H1 (cell line): ENCODE results near the gene PSMA5. TPM values are rescaled to one million over a fixed set of nuclear protein-coding genes. Genes with fewer than 3 reads are reported as not detected.

Source experiments
- CTCF ChIA-PET: fragments of 300-600 bp; sonication (Branson Sonifier 250); formaldehyde crosslinking; loops from one replicate; lab custom pipeline; 2021; ENCODE audit not compliant: partially characterized antibody; lab: Charles Lee
- POLR2A ChIA-PET: fragments of 300-600 bp; sonication (Branson Sonifier 250); formaldehyde crosslinking; loops from one replicate; lab custom pipeline; 2021; ENCODE audit warnings: inconsistent platforms; ENCODE audit not compliant: partially characterized antibody; lab: Charles Lee
- DNase-seq, 2 experiments: peaks; one replicate each; pipeline versions ENCODE4 v3.0.0 to v3.0.0-alpha.2; 2010 to 2022; ENCODE audit warnings: low spot score in 2 of 2, low read depth in 1 of 2, mixed read lengths in 1 of 2
- FAIRE-seq: peaks from 2 replicates; lab custom pipeline; 2011; peaks lifted over from hg19 to GRCh38; lab: Jason Lieb, UNC
- H2AFZ ChIP-seq: 2 replicates; pipeline ENCODE4 v1.8.1; 2012; ENCODE audit warnings: low read length, inconsistent platforms
- H2AK5ac ChIP-seq: 2 replicates; pipeline ENCODE4 v1.6.1; 2013; ENCODE audit warnings: low read depth, low read length
- H2BK120ac ChIP-seq: replicated peaks from 2 replicates; pipeline ENCODE3; 2013; ENCODE audit warnings: low read depth, low read length, inconsistent platforms
- H2BK12ac ChIP-seq: 2 replicates; pipeline ENCODE4 v1.6.1; 2013; ENCODE audit warnings: low read depth, low read length
- H2BK15ac ChIP-seq: 2 replicates; pipeline ENCODE4 v1.6.1; 2013; ENCODE audit warnings: low read length
- H2BK20ac ChIP-seq: 2 replicates; pipeline ENCODE4 v1.6.1; 2013; ENCODE audit warnings: low read length
- H2BK5ac ChIP-seq: 2 replicates; pipeline ENCODE4 v1.6.1; 2013; ENCODE audit warnings: low read depth, low read length
- H3K14ac ChIP-seq: 2 replicates; pipeline ENCODE4 v1.6.1; 2013; ENCODE audit warnings: inconsistent platforms; ENCODE audit not compliant: insufficient read length
- H3K18ac ChIP-seq: 2 replicates; pipeline ENCODE4 v1.6.1; 2013; ENCODE audit warnings: low read length; ENCODE audit errors: extremely low read depth
- H3K23ac ChIP-seq: 2 replicates; pipeline ENCODE4 v1.6.1; 2013; ENCODE audit warnings: inconsistent platforms; ENCODE audit not compliant: insufficient read length
- H3K23me2 ChIP-seq: 2 replicates; pipeline ENCODE4 v1.6.1; 2013; ENCODE audit warnings: low read depth, low read length
- H3K27ac ChIP-seq: 2 replicates; pipeline ENCODE4 v1.6.1; 2011; ENCODE audit warnings: low read depth, low read length, inconsistent platforms
- H3K27me3 ChIP-seq, 4 experiments: replicated peaks in 1 of 4; 1 replicate in 1 of 4; 2 replicates in 3 of 4; pipeline versions ENCODE4 v1.6.1 to v1.8.1; 2011 to 2013; ENCODE audit warnings: low read length in 3 of 4, mild to moderate bottlenecking in 3 of 4, inconsistent platforms in 2 of 4, mixed read lengths in 2 of 4, moderate library complexity in 1 of 4; ENCODE audit not compliant: control insufficient read depth in 3 of 4, insufficient read depth in 3 of 4; ENCODE audit errors: extremely low read depth in 1 of 4
- H3K36me3 ChIP-seq, 4 experiments: 2 replicates each; pipeline versions ENCODE4 v1.6.1 to v1.8.1; 2011 to 2013; ENCODE audit warnings: mild to moderate bottlenecking in 4 of 4, low read length in 3 of 4, moderate library complexity in 2 of 4, control low read depth in 1 of 4, inconsistent platforms in 1 of 4; ENCODE audit not compliant: insufficient read depth in 4 of 4, control insufficient read depth in 2 of 4
- H3K4ac ChIP-seq: replicated peaks from 2 replicates; pipeline ENCODE3; 2013; ENCODE audit warnings: low read length, low read depth, mixed read lengths, inconsistent platforms; ENCODE audit not compliant: insufficient read length
- H3K4me1 ChIP-seq, 4 experiments: replicated peaks in 1 of 4; 1 replicate in 1 of 4; 2 replicates in 3 of 4; pipeline versions ENCODE4 v1.6.1 to v1.8.1; 2011 to 2013; ENCODE audit warnings: low read length in 3 of 4, inconsistent platforms in 2 of 4, mixed read lengths in 1 of 4; ENCODE audit not compliant: insufficient read depth in 4 of 4, control insufficient read depth in 3 of 4
- H3K4me2 ChIP-seq, 2 experiments: 2 replicates each; pipeline versions ENCODE4 v1.6.1 to v1.8.1; 2011 to 2013; ENCODE audit warnings: low read depth in 2 of 2, low read length in 2 of 2, control low read depth in 1 of 2, inconsistent platforms in 1 of 2, mild to moderate bottlenecking in 1 of 2; ENCODE audit not compliant: insufficient read depth in 1 of 2
- H3K4me3 ChIP-seq, 4 experiments: fragments of 200-600, 300-600 bp in 1 of 4; sonication (generic), shearing (Covaris generic), sonication (Bioruptor Twin) in 1 of 4; 2 replicates each; pipeline versions ENCODE4 v1.5.1 to v1.8.1; 2011 to 2016; ENCODE audit warnings: low read length in 4 of 4, low read depth in 3 of 4, control low read depth in 2 of 4, inconsistent platforms in 2 of 4, mild to moderate bottlenecking in 2 of 4, mixed read lengths in 1 of 4, moderate library complexity in 1 of 4; ENCODE audit not compliant: insufficient read depth in 2 of 4; ENCODE audit errors: extremely low read depth in 1 of 4
- H3K56ac ChIP-seq: replicated peaks from 2 replicates; pipeline ENCODE3; 2013; ENCODE audit warnings: low read depth, mild to moderate bottlenecking, mixed read lengths, low read length, inconsistent platforms; ENCODE audit not compliant: insufficient read length
- H3K79me1 ChIP-seq: 2 replicates; pipeline ENCODE4 v1.6.1; 2013; ENCODE audit warnings: low read depth, low read length, control low read depth
- H3K79me2 ChIP-seq, 2 experiments: 2 replicates each; pipeline versions ENCODE4 v1.6.1 to v1.8.1; 2012 to 2013; ENCODE audit warnings: low read length in 2 of 2, mild to moderate bottlenecking in 2 of 2, inconsistent platforms in 1 of 2; ENCODE audit not compliant: insufficient read depth in 2 of 2, control insufficient read depth in 1 of 2
- H3K9ac ChIP-seq, 4 experiments: replicated peaks in 1 of 4; 1 replicate in 1 of 4; 2 replicates in 3 of 4; pipeline versions ENCODE4 v1.6.1 to v1.8.1; 2011 to 2013; ENCODE audit warnings: low read depth in 3 of 4, low read length in 3 of 4, control low read depth in 2 of 4, mild to moderate bottlenecking in 2 of 4, moderate library complexity in 2 of 4, inconsistent platforms in 1 of 4; ENCODE audit errors: extremely low read depth in 1 of 4
- H3K9me3 ChIP-seq, 2 experiments: 2 replicates each; pipeline versions ENCODE4 v1.6.1 to v1.8.1; 2012 to 2013; ENCODE audit warnings: mild to moderate bottlenecking in 2 of 2, moderate library complexity in 2 of 2, control low read depth in 1 of 2, inconsistent platforms in 1 of 2, low read depth in 1 of 2, low read length in 1 of 2, mixed read lengths in 1 of 2; ENCODE audit not compliant: insufficient read depth in 2 of 2
- H4K20me1 ChIP-seq, 2 experiments: replicated peaks in 1 of 2; 2 replicates each; pipeline versions ENCODE3 to v1.8.1; 2011 to 2013; ENCODE audit warnings: inconsistent platforms in 2 of 2, low read length in 2 of 2, mild to moderate bottlenecking in 1 of 2; ENCODE audit not compliant: insufficient read depth in 2 of 2, control insufficient read depth in 1 of 2
- H4K5ac ChIP-seq: 2 replicates; pipeline ENCODE4 v1.6.1; 2013; ENCODE audit warnings: low read length, low read depth, mixed read lengths, inconsistent platforms; ENCODE audit not compliant: insufficient read length
- H4K8ac ChIP-seq: 2 replicates; pipeline ENCODE4 v1.8.0; 2013; ENCODE audit warnings: mild to moderate bottlenecking, moderate library complexity, low read length, inconsistent platforms; ENCODE audit not compliant: insufficient read depth; ENCODE audit errors: extremely low read depth
- H4K91ac ChIP-seq: replicated peaks from 2 replicates; pipeline ENCODE3; 2013; ENCODE audit warnings: low read length, mixed read lengths, inconsistent platforms; ENCODE audit not compliant: insufficient read length
- CBX5 ChIP-seq: fragments of 300-800, 300-1000 bp; sonication (generic); IDR thresholded peaks from 2 replicates; pipeline ENCODE4 v1.7.1; 2016; ENCODE audit warnings: antibody characterized with exemption, low read length, low read depth
- EGR1 ChIP-seq: IDR thresholded peaks from 2 replicates; pipeline ENCODE4 v1.6.1; 2011; ENCODE audit warnings: low read depth, low read length, borderline replicate concordance
- KDM5A ChIP-seq: fragments of 200-600 bp; IDR thresholded peaks from 2 replicates; pipeline ENCODE4 v1.7.1; 2012; ENCODE audit warnings: mild to moderate bottlenecking, low read length, inconsistent platforms, mixed read lengths
- WGBS, 2 experiments: shearing (Covaris generic) in 1 of 2; methylation state at CpG; one replicate each; pipeline versions ENCODE4 v1.1.6 to v1.1.7; 2013 to 2015; ENCODE audit warnings: low lambda C conversion rate in 2 of 2, mixed read lengths in 2 of 2, inconsistent platforms in 1 of 2, low coverage in 1 of 2, missing lambda C conversion rate in 1 of 2; ENCODE audit not compliant: insufficient replicate concordance in 2 of 2, insufficient coverage in 1 of 2, insufficient read length in 1 of 2; ENCODE audit errors: extremely low coverage in 1 of 2, missing lambda C conversion rate in 1 of 2; 5-methylcytosine and 5-hydroxymethylcytosine counted together
- polyA plus RNA-seq, 7 experiments: library from polyadenylated mRNA; depleted of rRNA in 3 of 7; stranded (reverse) in 5 of 7; unstranded in 2 of 7; fragments of >200 nt in 5 of 7; fragments of 200-250 nt in 2 of 7; gene quantifications; 1 replicate in 5 of 7; 2 replicates in 1 of 7; 4 replicates in 1 of 7; pipeline versions ENCODE4 v1.2.1 to v1.2.3, GENCODE V29; 2011 to 2013; ENCODE audit warnings: missing spikeins in 2 of 7, mixed read lengths in 2 of 7
- total RNA-seq: library from RNA; stranded (reverse); fragmentation: NEBNext Ultra II Directional; extraction: Animal tissue kit (Norgen Biotek cat#: 25700); gene quantifications from 2 replicates; pipeline ENCODE4 v1.2.1, GENCODE V29; 2021
- TF ChIP-seq, protein P1 (sequence below): IDR thresholded peaks from 2 replicates; pipeline ENCODE4 v1.6.1; 2012; ENCODE audit warnings: low read length, inconsistent platforms
- TF ChIP-seq, protein P2 (sequence below): IDR thresholded peaks from 2 replicates; pipeline ENCODE4 v1.6.1; 2011; ENCODE audit warnings: low read depth, mild to moderate bottlenecking, low read length; ENCODE audit not compliant: insufficient read depth
- TF ChIP-seq, protein P3 (sequence below), 3 experiments: IDR thresholded peaks; 1 replicate in 2 of 3; 2 replicates in 1 of 3; pipeline versions ENCODE4 v1.5.1 to v1.6.1; 2011; ENCODE audit warnings: low read length in 3 of 3, mild to moderate bottlenecking in 3 of 3, inconsistent platforms in 2 of 3, low read depth in 1 of 3, moderate library complexity in 1 of 3; ENCODE audit not compliant: insufficient read depth in 1 of 3; ENCODE audit errors: control extremely low read depth in 1 of 3

PSMA5 gene
- total and polyA plus RNA-seq, 2 of the 8 experiments (the other 6 are each of a cell fraction or from before 2014, with no cell fraction given), result 140 to 166 TPM

DNA sequence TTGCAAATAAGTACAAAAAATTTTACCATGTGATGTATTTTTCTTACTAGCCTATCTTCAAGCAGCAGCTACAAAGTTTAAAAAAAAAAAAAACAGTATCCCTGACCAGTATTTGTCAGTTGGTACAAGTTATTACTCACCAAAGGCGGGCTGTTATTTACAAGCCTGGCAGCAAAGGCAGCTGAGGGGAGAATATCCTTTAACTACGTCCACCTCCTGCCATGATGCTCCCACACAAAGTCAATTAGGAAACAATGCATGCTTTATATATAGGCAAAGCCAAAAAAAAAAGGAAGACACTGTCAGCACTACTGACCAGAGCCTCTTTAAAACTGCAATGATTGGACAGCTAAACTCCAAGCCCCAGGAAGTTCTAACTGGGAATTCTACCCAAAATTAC lies 13.7 kb downstream of the PSMA5 start:
- Histone ChIP-seq H3K23ac (no peak overlapping the region), H3K4me1 (no peaks in the 10 kb centered on the region), H3K4me3 (no peak overlapping the region), H2BK12ac (no peak overlapping the region), H3K36me3 (peaks cover 13 to 75% (median 65%) of the 10 kb centered on the region in 4 experiments), H3K79me1 (peaks cover 2% of the 10 kb centered on the region; the same call in 1 of the 2 replicates), H3K79me2 (peaks cover 0 to 21% of the 10 kb centered on the region in 2 experiments; a peak in 2 of 4 replicates), H3K18ac (no peak overlapping the region), H3K56ac (no peak overlapping the region), H2BK15ac (no peak overlapping the region), H4K5ac (no peak overlapping the region), H3K9me3 (no peaks in the 10 kb centered on the region), H3K27ac (no peak overlapping the region), H4K20me1 (peaks cover 0 to 13% of the 10 kb centered on the region in 2 experiments), H3K4ac (no peak overlapping the region), H3K23me2 (no peaks in the 10 kb centered on the region; the same call in 1 of the 2 replicates), H4K8ac (no peak overlapping the region), H3K4me2 (no peak overlapping the region), H3K9ac (no peak overlapping the region), H2AK5ac (no peak overlapping the region), H2BK20ac (no peak overlapping the region), H4K91ac (no peak overlapping the region), H2BK5ac (no peak overlapping the region), H3K14ac (no peak overlapping the region), H3K27me3 (peaks cover 0 to 1% (median 0%) of the 10 kb centered on the region in 4 experiments; a peak in 1 of 7 replicates), H2AFZ (no peak overlapping the region), H2BK120ac (no peak overlapping the region)
- DNase-seq (no peak), FAIRE-seq (no peak)
- POLR2A ChIA-PET, result interaction anchor here (0.7 to 1.0 kb wide), 3 partner anchors 13 to 19 kb away, joined by 3 to 4 read pairs (median 3); no protein-coding TSS in a partner anchor
- 95% methylated on average over 2 of the region's 2 CpGs; no CpG with 5 or more reads in 1 of the 2 experiments for WGBS, 2 experiments
- TF ChIP-seq KDM5A (no peak), CBX5 (no peak), EGR1 (no peak)
- TF ChIP-seq, protein P1, sequence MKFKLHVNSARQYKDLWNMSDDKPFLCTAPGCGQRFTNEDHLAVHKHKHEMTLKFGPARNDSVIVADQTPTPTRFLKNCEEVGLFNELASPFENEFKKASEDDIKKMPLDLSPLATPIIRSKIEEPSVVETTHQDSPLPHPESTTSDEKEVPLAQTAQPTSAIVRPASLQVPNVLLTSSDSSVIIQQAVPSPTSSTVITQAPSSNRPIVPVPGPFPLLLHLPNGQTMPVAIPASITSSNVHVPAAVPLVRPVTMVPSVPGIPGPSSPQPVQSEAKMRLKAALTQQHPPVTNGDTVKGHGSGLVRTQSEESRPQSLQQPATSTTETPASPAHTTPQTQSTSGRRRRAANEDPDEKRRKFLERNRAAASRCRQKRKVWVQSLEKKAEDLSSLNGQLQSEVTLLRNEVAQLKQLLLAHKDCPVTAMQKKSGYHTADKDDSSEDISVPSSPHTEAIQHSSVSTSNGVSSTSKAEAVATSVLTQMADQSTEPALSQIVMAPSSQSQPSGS, result no peak
- TF ChIP-seq, protein P2, sequence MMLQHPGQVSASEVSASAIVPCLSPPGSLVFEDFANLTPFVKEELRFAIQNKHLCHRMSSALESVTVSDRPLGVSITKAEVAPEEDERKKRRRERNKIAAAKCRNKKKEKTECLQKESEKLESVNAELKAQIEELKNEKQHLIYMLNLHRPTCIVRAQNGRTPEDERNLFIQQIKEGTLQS, result no peak
- TF ChIP-seq, protein P3, sequence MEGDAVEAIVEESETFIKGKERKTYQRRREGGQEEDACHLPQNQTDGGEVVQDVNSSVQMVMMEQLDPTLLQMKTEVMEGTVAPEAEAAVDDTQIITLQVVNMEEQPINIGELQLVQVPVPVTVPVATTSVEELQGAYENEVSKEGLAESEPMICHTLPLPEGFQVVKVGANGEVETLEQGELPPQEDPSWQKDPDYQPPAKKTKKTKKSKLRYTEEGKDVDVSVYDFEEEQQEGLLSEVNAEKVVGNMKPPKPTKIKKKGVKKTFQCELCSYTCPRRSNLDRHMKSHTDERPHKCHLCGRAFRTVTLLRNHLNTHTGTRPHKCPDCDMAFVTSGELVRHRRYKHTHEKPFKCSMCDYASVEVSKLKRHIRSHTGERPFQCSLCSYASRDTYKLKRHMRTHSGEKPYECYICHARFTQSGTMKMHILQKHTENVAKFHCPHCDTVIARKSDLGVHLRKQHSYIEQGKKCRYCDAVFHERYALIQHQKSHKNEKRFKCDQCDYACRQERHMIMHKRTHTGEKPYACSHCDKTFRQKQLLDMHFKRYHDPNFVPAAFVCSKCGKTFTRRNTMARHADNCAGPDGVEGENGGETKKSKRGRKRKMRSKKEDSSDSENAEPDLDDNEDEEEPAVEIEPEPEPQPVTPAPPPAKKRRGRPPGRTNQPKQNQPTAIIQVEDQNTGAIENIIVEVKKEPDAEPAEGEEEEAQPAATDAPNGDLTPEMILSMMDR (IDR thresholded peaks at IDR 0.05; ENCODE audit: control extremely low read depth in 1 of 3, insufficient read depth in 1 of 3, low read depth in 1 of 3, low read length in 3 of 3), result no peak
- CTCF ChIA-PET, result interaction anchor here (0.7 to 3.8 kb wide), 4 partner anchors 12 to 645 kb away, joined by 3 to 26 read pairs (median 7); partner anchors contain the start of gene SORT1
